Measurements from ENCODE around the gene TPPP2.

DNA sequence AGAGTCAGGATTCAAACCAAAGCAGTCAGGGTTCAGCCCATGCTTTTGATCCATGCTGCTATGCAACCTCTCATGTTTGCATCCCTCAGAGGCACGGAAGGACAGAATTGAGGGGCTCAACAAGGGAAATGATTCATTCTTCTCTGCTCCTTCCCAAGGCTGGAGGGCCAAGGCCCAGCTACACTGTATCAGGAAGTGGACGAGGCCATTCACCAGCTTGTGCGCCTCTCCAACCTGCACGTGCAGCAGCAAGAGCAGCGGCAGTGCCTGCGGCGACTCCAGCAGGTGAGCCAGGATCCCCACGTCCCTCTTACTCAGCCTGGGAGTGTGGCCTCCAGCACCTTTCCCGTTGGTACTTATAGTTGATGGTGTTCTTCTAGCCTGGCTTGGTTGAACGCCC, 48.7 kb downstream of the TPPP2 start:
- TF ChIP-seq SP1 (IDR thresholded peaks at IDR 0.05) (no peak), RAD21 (IDR thresholded peaks at IDR 0.05) (no peak), FOXA1 (IDR thresholded peaks at IDR 0.05) (no peak), TAF1 (conservative IDR thresholded peaks at IDR 0.05) (no peak), JUND (IDR thresholded peaks at IDR 0.05) (no peak), HNF4A (conservative IDR thresholded peaks at IDR 0.05) (no peak)
- TF ChIP-seq, protein P1, sequence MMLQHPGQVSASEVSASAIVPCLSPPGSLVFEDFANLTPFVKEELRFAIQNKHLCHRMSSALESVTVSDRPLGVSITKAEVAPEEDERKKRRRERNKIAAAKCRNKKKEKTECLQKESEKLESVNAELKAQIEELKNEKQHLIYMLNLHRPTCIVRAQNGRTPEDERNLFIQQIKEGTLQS (IDR thresholded peaks at IDR 0.05) = no peak
- TF ChIP-seq, protein P2, sequence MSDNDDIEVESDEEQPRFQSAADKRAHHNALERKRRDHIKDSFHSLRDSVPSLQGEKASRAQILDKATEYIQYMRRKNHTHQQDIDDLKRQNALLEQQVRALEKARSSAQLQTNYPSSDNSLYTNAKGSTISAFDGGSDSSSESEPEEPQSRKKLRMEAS (IDR thresholded peaks at IDR 0.05) = no peak
- TF ChIP-seq, protein P3, sequence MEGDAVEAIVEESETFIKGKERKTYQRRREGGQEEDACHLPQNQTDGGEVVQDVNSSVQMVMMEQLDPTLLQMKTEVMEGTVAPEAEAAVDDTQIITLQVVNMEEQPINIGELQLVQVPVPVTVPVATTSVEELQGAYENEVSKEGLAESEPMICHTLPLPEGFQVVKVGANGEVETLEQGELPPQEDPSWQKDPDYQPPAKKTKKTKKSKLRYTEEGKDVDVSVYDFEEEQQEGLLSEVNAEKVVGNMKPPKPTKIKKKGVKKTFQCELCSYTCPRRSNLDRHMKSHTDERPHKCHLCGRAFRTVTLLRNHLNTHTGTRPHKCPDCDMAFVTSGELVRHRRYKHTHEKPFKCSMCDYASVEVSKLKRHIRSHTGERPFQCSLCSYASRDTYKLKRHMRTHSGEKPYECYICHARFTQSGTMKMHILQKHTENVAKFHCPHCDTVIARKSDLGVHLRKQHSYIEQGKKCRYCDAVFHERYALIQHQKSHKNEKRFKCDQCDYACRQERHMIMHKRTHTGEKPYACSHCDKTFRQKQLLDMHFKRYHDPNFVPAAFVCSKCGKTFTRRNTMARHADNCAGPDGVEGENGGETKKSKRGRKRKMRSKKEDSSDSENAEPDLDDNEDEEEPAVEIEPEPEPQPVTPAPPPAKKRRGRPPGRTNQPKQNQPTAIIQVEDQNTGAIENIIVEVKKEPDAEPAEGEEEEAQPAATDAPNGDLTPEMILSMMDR (IDR thresholded peaks at IDR 0.05; ENCODE audit: low read depth, low read length, missing input control) = no peak
- TF ChIP-seq, protein P4, sequence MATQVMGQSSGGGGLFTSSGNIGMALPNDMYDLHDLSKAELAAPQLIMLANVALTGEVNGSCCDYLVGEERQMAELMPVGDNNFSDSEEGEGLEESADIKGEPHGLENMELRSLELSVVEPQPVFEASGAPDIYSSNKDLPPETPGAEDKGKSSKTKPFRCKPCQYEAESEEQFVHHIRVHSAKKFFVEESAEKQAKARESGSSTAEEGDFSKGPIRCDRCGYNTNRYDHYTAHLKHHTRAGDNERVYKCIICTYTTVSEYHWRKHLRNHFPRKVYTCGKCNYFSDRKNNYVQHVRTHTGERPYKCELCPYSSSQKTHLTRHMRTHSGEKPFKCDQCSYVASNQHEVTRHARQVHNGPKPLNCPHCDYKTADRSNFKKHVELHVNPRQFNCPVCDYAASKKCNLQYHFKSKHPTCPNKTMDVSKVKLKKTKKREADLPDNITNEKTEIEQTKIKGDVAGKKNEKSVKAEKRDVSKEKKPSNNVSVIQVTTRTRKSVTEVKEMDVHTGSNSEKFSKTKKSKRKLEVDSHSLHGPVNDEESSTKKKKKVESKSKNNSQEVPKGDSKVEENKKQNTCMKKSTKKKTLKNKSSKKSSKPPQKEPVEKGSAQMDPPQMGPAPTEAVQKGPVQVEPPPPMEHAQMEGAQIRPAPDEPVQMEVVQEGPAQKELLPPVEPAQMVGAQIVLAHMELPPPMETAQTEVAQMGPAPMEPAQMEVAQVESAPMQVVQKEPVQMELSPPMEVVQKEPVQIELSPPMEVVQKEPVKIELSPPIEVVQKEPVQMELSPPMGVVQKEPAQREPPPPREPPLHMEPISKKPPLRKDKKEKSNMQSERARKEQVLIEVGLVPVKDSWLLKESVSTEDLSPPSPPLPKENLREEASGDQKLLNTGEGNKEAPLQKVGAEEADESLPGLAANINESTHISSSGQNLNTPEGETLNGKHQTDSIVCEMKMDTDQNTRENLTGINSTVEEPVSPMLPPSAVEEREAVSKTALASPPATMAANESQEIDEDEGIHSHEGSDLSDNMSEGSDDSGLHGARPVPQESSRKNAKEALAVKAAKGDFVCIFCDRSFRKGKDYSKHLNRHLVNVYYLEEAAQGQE (IDR thresholded peaks at IDR 0.05) = no peak
- TF ChIP-seq, protein P5, sequence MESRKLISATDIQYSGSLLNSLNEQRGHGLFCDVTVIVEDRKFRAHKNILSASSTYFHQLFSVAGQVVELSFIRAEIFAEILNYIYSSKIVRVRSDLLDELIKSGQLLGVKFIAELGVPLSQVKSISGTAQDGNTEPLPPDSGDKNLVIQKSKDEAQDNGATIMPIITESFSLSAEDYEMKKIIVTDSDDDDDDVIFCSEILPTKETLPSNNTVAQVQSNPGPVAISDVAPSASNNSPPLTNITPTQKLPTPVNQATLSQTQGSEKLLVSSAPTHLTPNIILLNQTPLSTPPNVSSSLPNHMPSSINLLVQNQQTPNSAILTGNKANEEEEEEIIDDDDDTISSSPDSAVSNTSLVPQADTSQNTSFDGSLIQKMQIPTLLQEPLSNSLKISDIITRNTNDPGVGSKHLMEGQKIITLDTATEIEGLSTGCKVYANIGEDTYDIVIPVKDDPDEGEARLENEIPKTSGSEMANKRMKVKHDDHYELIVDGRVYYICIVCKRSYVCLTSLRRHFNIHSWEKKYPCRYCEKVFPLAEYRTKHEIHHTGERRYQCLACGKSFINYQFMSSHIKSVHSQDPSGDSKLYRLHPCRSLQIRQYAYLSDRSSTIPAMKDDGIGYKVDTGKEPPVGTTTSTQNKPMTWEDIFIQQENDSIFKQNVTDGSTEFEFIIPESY (IDR thresholded peaks at IDR 0.05) = no peak

Measured in liver (tissue), 3 donors.